H9 (cell line): ENCODE measurements around the gene CFAP54. TPM values are rescaled to one million over a fixed set of nuclear protein-coding genes. Genes with fewer than 3 reads are reported as not detected.

Experiments used
- DNase-seq: peaks from one replicate; pipeline ENCODE4 v3.0.0-alpha.2; 2017
- H2AFZ ChIP-seq: one replicate; pipeline ENCODE4 v1.6.1; 2013; ENCODE audit warnings: mild to moderate bottlenecking, low read length, control low read depth, moderate library complexity
- H2AK5ac ChIP-seq: 2 replicates; pipeline ENCODE4 v1.6.1; 2013; ENCODE audit warnings: low read length, control low read depth, mixed read lengths; ENCODE audit not compliant: insufficient read length
- H2BK120ac ChIP-seq: one replicate; pipeline ENCODE4 v1.6.1; 2013; ENCODE audit warnings: low read depth, mild to moderate bottlenecking, low read length, control low read depth, inconsistent platforms; ENCODE audit not compliant: poor library complexity, severe bottlenecking
- H2BK12ac ChIP-seq: 2 replicates; pipeline ENCODE4 v1.6.1; 2013; ENCODE audit warnings: low read length, control low read depth, mixed read lengths, low read depth; ENCODE audit not compliant: insufficient read length
- H2BK15ac ChIP-seq: 2 replicates; pipeline ENCODE4 v1.6.1; 2013; ENCODE audit warnings: low read depth, low read length, control low read depth
- H2BK20ac ChIP-seq: one replicate; pipeline ENCODE4 v1.6.1; 2013; ENCODE audit warnings: low read depth, mild to moderate bottlenecking, low read length, control low read depth, inconsistent platforms; ENCODE audit not compliant: poor library complexity, severe bottlenecking
- H2BK5ac ChIP-seq: 2 replicates; pipeline ENCODE4 v1.6.1; 2013; ENCODE audit warnings: low read length, control low read depth, mixed read lengths; ENCODE audit not compliant: insufficient read length
- H3K14ac ChIP-seq: 2 replicates; pipeline ENCODE4 v1.6.1; 2013; ENCODE audit warnings: low read length, control low read depth; ENCODE audit not compliant: insufficient read depth
- H3K18ac ChIP-seq: 2 replicates; pipeline ENCODE4 v1.6.1; 2013; ENCODE audit warnings: low read depth, mild to moderate bottlenecking, mixed read lengths, low read length, control low read depth; ENCODE audit not compliant: insufficient read length
- H3K23ac ChIP-seq: 2 replicates; pipeline ENCODE4 v1.6.1; 2013; ENCODE audit warnings: low read length, control low read depth, mixed read lengths, low read depth; ENCODE audit not compliant: insufficient read length
- H3K23me2 ChIP-seq: 2 replicates; pipeline ENCODE4 v1.6.1; 2013; ENCODE audit warnings: low read depth, mild to moderate bottlenecking, mixed read lengths, low read length, control low read depth; ENCODE audit not compliant: insufficient read length, poor library complexity, severe bottlenecking
- H3K27ac ChIP-seq: 2 replicates; pipeline ENCODE4 v1.5.1; 2013; ENCODE audit warnings: low read length, control low read depth, mixed read lengths, low read depth; ENCODE audit not compliant: insufficient read length
- H3K27me3 ChIP-seq: 2 replicates; pipeline ENCODE4 v1.6.1; 2013; ENCODE audit warnings: low read length, control low read depth, inconsistent platforms; ENCODE audit not compliant: insufficient read depth
- H3K4ac ChIP-seq: 2 replicates; pipeline ENCODE4 v1.6.1; 2013; ENCODE audit warnings: low read depth, mild to moderate bottlenecking, control low read depth, inconsistent platforms, low read length, moderate library complexity
- H3K4me1 ChIP-seq: 2 replicates; pipeline ENCODE4 v1.6.1; 2013; ENCODE audit warnings: low read length, control low read depth, inconsistent platforms; ENCODE audit not compliant: insufficient read depth
- H3K4me2 ChIP-seq: 2 replicates; pipeline ENCODE4 v1.6.1; 2013; ENCODE audit warnings: low read length, control low read depth, mixed read lengths; ENCODE audit not compliant: insufficient read length, insufficient read depth
- H3K56ac ChIP-seq: 2 replicates; pipeline ENCODE4 v1.6.1; 2013; ENCODE audit warnings: low read depth, mild to moderate bottlenecking, mixed read lengths, low read length, control low read depth; ENCODE audit not compliant: insufficient read length
- H3K79me1 ChIP-seq: 2 replicates; pipeline ENCODE4 v1.6.1; 2013; ENCODE audit warnings: low read depth, mild to moderate bottlenecking, moderate library complexity, low read length, control low read depth, inconsistent platforms; ENCODE audit not compliant: insufficient read depth, poor library complexity, severe bottlenecking
- H3K79me2 ChIP-seq: 2 replicates; pipeline ENCODE4 v1.6.1; 2013; ENCODE audit warnings: low read length, control low read depth, inconsistent platforms; ENCODE audit not compliant: insufficient read depth
- H3K9ac ChIP-seq: 2 replicates; pipeline ENCODE4 v1.6.1; 2013; ENCODE audit warnings: low read length, control low read depth, mixed read lengths; ENCODE audit not compliant: insufficient read length; ENCODE audit errors: extremely low read depth
- H3K9me3 ChIP-seq: one replicate; pipeline ENCODE4 v1.6.1; 2013; ENCODE audit warnings: low read depth, low read length, inconsistent platforms; ENCODE audit not compliant: control insufficient read depth
- H3T11ph ChIP-seq: one replicate; pipeline ENCODE4 v1.6.1; 2013; ENCODE audit warnings: mild to moderate bottlenecking, low read length, control low read depth, inconsistent platforms
- H4K20me1 ChIP-seq: one replicate; pipeline ENCODE4 v1.6.1; 2013; ENCODE audit not compliant: control insufficient read depth, insufficient read length, insufficient read depth
- H4K5ac ChIP-seq: 2 replicates; pipeline ENCODE4 v1.6.1; 2013; ENCODE audit warnings: low read depth, mild to moderate bottlenecking, mixed read lengths, low read length, control low read depth; ENCODE audit not compliant: insufficient read length
- H4K8ac ChIP-seq: replicated peaks from 2 replicates; pipeline ENCODE4 v1.6.1; 2013; ENCODE audit warnings: low read length, control low read depth, mixed read lengths, low read depth; ENCODE audit not compliant: insufficient read length
- H4K91ac ChIP-seq: 2 replicates; pipeline ENCODE4 v1.6.1; 2013; ENCODE audit warnings: low read depth, mild to moderate bottlenecking, moderate library complexity, mixed read lengths, low read length, control low read depth; ENCODE audit not compliant: insufficient read length
- H3K27ac Mint-ChIP-seq, 3 experiments: 2 replicates in 2 of 3; 3 replicates in 1 of 3; pipeline ENCODE4 v1.8.0; 2020 to 2021; ENCODE audit warnings: mixed read lengths in 3 of 3, mild to moderate bottlenecking in 1 of 3, moderate library complexity in 1 of 3
- H3K27me3 Mint-ChIP-seq: 2 replicates; pipeline ENCODE4 v1.8.0; 2021; ENCODE audit warnings: low read depth, mild to moderate bottlenecking, moderate library complexity, mixed read lengths
- H3K36me3 Mint-ChIP-seq, 3 experiments: 2 replicates in 2 of 3; 3 replicates in 1 of 3; pipeline ENCODE4 v1.8.0; 2020 to 2021; ENCODE audit warnings: low read depth in 3 of 3, mixed read lengths in 3 of 3; ENCODE audit not compliant: insufficient read depth in 1 of 3
- H3K4me1 Mint-ChIP-seq, 2 experiments: 2 replicates each; pipeline ENCODE4 v1.8.0; 2020; ENCODE audit warnings: mixed read lengths in 2 of 2
- H3K4me3 Mint-ChIP-seq, 2 experiments: 2 replicates in 1 of 2; 3 replicates in 1 of 2; pipeline ENCODE4 v1.8.0; 2020 to 2021; ENCODE audit warnings: mild to moderate bottlenecking in 2 of 2, mixed read lengths in 2 of 2, moderate library complexity in 1 of 2
- H3K9me3 Mint-ChIP-seq, 2 experiments: 2 replicates in 1 of 2; 3 replicates in 1 of 2; pipeline ENCODE4 v1.8.0; 2020; ENCODE audit warnings: mild to moderate bottlenecking in 2 of 2, mixed read lengths in 2 of 2, moderate library complexity in 1 of 2
- CTCF ChIP-seq: fragments of 200-600 bp; sonication (generic); conservative IDR thresholded peaks from 3 replicates; pipeline ENCODE4 v1.8.0; 2021; ENCODE audit warnings: antibody characterized with exemption, mild to moderate bottlenecking
- WGBS: extraction: QIAGEN DNeasy Blood & Tissue Kit; methylation state at CpG from one replicate; pipeline ENCODE4 v1.1.7; 2013; ENCODE audit warnings: missing lambda C conversion rate, low lambda C conversion rate, mixed read lengths; ENCODE audit not compliant: insufficient read length; ENCODE audit errors: extremely low coverage; 5-methylcytosine and 5-hydroxymethylcytosine counted together
- total RNA-seq: library from RNA; stranded (reverse); gene quantifications from 2 replicates; pipeline ENCODE4 v1.2.1, GENCODE V29; 2021

Gene CFAP54
- total RNA-seq, 1 experiment from 2014 or later = 0.24 TPM

GRCh38 chr12:96473394-96474093 is 15.8 kb upstream of the CFAP54 start:
- Mint-ChIP-seq H3K9me3 (peaks cover 0 to 3% of the 10 kb centered on the region in 2 experiments; a peak in 1 of 5 replicates), H3K36me3 (no peaks in the 10 kb centered on the region), H3K4me1 (peaks cover 2 to 6% of the 10 kb centered on the region in 2 experiments; a peak in 3 of 4 replicates), H3K27ac (no peak overlapping the region), H3K4me3 (no peak overlapping the region), H3K27me3 (no peaks in the 10 kb centered on the region)
- no peak overlapping the region for H3K27ac ChIP-seq
- H2BK20ac ChIP-seq = no peak overlapping the region
- no peak overlapping the region for H3K9ac ChIP-seq
- WGBS = no CpG with 5 or more reads among the region's 4 CpGs
- H3K23ac ChIP-seq = no peak overlapping the region
- no peaks in the 10 kb centered on the region for H3K79me2 ChIP-seq
- H3K14ac ChIP-seq = no peak overlapping the region
- no peaks in the 10 kb centered on the region for H4K20me1 ChIP-seq
- no peak overlapping the region for H4K91ac ChIP-seq
- no peak for DNase-seq
- H3K9me3 ChIP-seq = no peaks in the 10 kb centered on the region
- H3K56ac ChIP-seq = no peak overlapping the region
- no peak overlapping the region for H2AK5ac ChIP-seq
- H2AFZ ChIP-seq = no peak overlapping the region
- no peak overlapping the region for H4K8ac ChIP-seq
- no peak for TF ChIP-seq CTCF
- H4K5ac ChIP-seq = no peak overlapping the region
- H2BK12ac ChIP-seq = no peak overlapping the region
- H2BK120ac ChIP-seq = no peak overlapping the region
- no peak overlapping the region for H2BK15ac ChIP-seq
- H3K4ac ChIP-seq = no peak overlapping the region
- H2BK5ac ChIP-seq = no peak overlapping the region
- H3K18ac ChIP-seq = no peak overlapping the region
- no peak overlapping the region for H3T11ph ChIP-seq
- H3K4me2 ChIP-seq = no peak overlapping the region
- H3K27me3 ChIP-seq = no peaks in the 10 kb centered on the region
- H3K79me1 ChIP-seq = no peaks in the 10 kb centered on the region
- H3K23me2 ChIP-seq = no peaks in the 10 kb centered on the region
- H3K4me1 ChIP-seq = no peaks in the 10 kb centered on the region
